HG02973 (cell line): ENCODE results near the gene TBCE.
"Not testable (repeated sequence)": the region's sequence is repeated elsewhere in the genome, so short reads cannot be mapped to it uniquely, and the experiment has no call there.

ENCODE experiments used
- ATAC-seq: cut with Tn5 transposase; IDR thresholded peaks from one replicate; pipeline ENCODE4 v1.9.1; 2021; ENCODE audit warnings: moderate library complexity; ENCODE audit not compliant: unreplicated experiment

Gene TBCE

DNA sequence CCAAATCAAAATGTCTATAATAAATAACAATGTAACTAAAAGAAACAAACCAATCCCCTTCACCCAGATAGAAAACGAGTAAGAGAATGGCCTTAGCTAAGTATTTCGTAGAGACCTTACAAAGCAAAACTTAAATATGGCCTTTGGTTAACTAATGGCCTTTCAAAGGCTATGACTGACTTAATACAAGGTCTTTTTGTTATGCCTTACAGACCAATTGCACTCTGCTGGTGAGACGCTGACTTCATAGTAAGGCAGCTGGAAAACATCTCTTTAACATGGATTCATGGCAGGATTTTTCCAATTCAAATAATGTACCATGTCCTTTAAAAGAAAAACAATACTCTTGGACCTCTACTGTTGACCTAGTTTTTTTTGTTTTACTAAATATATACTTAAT lies 15.8 kb upstream of the TBCE start:
- ATAC-seq = no peak

DNA sequence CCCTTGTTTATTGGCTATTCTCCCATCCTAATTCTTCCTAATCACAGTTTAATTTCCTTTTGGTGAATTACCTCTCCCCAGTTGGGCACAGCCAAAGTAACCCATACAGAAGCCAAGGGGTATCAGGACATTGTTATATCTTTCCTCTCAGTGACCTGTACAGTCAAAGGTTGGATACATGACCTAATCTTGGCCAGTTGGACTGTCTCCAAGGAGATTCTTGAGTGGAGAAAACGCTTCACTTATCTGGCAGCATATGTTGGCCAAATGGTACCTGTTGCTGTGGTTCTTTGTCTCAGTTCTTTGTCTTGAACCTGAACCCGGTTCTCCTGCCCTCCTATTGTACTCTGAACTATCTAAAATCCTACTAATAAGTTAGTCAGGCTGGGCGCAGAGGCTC lies 15.3 kb upstream of the TBCE start:
- ATAC-seq = no peak

DNA sequence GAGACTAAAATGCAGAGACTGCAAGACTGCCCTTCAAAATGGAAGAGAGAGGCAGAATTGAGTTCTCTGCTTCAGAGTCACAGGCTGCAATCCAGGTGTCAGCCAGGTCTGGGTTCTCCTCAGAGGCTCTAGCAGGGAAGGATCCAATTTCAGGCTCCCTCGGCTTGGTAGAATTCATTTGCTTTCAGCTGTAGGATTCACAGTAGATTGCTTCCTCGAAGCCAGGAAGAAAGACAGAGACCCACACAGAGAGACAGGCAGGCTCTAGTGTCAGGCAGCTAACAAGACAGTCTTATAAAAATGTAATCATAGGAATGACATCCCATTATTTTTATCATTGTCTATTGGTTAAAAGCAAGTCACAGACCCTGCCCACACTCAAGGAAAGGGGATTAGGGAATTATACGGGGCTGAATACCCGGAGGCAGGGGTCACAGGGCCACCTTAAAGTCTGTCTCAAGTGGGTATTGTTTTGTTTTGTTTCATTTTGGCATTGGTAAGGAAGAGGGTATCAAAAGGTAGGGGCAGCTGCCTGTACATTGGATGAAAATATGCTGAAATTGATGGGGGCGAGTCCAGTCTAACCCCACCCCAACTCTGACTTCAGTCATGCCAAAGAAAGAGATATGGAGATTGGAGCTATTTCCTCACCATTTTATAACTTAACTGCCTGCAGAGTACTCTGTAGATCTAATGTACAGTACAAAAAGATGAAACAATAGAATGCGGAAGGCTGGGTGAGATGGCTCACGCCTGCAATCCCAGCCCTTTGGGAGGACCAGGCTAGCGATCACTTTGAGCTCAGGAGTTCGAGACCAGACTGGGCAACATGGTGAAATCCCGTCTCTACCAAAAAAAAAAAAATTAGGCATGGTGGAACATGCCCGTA lies 9.5 kb upstream of the TBCE start:
- ATAC-seq = no peak

DNA sequence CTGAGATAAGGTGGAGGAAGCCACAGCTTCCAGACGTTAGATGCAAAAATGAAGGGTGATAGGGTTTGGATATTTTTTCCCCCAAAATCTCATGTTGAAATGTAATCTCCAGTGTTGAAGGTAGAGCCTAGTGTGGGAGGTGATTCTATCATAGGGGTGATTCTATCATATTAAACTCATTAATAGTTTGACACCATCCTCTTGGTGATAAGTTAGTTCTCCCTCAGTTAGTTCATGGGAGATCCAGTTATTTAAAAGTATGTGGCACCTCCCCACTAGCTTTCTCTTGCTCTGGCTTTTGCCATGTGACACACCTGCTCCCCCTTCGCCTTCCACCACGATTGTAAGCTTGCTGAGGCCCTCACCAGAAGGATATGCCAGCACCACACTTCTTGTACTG lies 8.3 kb upstream of the TBCE start:
- no peak for ATAC-seq

DNA sequence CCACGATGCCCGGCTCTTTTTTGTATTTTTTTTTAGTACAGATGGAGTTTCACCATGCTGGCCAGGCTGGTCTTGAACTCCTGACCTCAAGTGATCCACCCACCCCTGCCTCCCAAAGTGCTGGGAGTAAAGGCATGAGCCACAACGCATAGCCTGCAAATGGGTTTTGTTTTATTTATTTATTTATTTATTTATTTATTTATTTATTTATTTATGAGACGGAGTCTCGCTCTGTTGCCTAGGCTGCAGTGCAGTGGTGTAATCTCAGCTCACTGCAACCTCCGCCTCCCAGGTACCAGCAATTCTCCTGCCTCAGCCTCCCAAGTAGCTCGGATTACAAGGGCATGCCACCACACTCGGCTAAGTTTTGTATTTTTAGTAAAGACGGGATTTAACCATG lies 3.0 kb upstream of the TBCE start:
- ATAC-seq = not testable (repeated sequence)

DNA sequence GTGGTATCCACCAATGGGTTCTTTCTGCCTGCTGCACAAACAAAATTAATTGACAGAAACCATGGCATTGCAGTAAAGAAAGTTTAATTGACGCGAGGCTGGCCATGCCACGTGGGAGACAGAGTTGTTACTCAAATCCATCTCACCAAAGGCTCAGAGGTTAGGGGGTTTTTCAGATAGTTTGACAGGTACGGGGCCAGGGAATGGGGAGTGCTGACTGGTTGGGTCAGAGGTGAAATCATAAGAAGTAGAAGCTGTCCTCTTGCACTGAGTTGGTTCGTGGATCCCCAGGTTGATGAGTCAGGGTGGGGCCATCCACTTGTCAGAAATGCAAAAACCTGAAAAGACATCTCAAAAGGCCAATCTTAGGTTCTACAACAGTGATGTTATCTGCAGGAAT lies 941 bp upstream of the TBCE start:
- ATAC-seq = no peak

DNA sequence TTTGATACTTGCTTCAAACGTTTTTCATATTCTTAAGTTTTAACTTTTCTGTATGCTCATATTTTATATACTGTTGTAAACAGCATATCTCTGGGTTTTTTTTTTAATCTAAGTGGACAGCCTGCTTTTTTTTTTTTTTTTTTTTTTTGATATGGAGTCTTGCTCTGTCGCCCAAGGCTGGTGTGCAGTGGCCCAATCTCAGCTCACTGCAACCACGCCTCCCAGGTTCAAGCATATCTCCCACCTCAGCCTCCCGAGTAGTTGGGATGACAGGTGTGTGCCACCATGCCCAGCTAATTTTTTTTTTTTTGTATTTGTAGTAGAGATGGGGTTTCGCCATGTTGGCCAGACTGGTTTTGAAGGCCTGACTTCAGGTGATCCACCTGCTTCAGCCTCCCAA lies 1.2 kb downstream of the TBCE start:
- ATAC-seq = no peak

DNA sequence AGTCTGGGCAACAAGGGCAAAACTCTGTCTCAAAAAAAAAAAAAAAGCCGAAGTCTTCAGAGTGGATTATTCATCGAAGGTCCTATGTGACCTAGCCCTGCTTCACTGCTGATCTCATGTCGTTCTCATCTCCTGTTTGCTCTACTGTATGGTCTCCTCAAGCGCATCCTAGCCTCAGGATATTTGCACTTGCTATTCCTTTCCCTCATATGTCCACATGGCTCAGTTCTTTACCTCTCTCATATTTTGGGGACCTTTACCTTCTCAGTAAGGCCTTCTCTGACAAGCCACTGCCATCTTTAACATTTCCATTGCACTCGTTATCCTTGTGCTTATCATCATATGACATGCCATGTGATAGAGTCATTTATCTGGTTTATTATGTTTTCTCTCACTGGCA lies 2.6 kb downstream of the TBCE start:
- ATAC-seq = no peak

DNA sequence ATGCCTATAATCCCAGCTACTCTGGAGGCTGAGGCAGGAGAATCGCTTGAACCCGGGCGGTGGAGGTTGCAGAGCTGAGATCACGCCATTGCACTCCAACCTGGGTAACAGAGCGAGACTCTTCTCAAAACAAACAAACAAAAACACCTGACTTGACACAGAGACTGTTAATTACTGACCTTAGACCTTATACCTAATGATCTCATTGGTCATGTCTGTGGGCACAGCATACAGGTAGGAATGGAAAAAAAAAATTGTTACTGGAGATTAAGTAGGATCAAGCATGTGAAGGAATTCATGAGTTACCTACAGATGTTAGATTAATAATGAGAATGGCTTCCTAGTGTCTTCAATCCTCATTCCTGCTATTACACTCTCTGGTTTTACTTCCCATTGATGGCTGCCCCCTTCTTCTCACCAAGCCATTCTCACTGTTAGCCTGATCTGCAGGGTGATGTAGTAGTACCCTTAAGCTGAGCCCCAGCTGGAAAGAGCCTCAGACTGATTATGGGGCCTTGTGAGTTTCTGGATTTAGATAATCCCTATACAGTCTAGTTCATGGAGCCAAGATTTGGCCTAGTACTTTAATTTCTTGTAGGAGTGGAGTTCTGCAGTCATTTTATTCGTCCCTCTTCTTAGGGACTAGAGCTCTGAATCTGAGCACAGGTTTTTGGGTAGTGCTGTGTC lies 8.8 kb downstream of the TBCE start:
- no peak for ATAC-seq

DNA sequence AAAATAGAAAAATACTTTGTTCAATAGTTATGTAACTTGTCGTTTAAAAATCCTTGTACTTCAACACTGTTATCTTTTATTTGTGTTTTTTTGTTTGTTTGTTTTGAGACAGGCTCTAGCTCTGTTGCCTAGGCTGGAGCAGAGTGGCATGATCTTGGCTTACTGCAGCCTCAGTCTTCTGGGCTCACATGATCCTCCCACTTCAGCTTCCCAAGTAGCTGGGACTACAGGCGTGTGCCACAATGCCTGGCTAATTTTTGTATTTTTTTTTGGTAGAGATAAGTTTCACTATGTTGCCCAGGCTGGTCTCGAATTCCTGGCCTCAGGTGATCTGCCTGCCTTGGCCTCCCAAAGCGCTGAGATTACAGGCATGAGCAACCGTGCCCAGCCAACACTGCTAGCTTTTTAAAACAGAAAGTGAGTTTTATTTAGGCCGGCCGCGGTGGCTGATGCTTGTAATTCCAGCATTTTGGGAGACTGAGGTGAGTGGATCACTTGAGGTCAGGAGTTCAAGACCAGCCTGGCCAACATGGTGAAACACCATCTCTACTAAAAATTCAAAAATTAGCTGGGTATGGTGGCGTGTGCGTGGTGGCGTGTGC lies 11.0 kb downstream of the TBCE start:
- ATAC-seq = not testable (repeated sequence)

DNA sequence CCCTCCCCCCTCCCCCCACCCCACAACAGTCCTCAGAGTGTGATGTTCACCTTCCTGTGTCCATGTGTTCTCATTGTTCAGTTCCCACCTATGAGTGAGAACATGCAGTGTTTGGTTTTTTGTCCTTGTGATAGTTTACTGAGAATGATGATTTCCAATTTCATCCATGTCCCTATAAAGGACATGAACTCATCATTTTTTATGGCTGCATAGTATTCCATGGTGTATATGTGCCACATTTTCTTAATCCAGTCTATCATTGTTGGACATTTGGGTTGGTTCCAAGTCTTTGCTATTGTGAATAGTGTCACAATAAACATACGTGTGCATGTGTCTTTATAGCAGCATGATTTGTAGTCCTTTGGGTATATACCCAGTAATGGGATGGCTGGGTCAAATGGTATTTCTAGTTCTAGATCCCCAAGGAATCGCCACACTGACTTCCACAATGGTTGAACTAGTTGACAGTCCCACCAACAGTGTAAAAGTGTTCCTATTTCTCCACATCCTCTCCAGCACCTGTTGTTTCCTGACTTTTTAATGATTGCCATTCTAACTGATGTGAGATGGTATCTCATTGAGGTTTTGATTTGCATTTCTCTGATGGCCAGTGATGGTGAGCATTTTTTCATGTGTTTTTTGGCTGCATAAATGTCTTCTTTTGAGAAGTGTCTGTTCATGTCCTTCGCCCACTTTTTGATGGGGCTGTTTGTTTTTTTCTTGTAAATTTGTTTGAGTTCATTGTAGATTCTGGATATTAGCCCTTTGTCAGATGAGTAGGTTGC lies 14.9 kb downstream of the TBCE start:
- ATAC-seq = not testable (repeated sequence)

DNA sequence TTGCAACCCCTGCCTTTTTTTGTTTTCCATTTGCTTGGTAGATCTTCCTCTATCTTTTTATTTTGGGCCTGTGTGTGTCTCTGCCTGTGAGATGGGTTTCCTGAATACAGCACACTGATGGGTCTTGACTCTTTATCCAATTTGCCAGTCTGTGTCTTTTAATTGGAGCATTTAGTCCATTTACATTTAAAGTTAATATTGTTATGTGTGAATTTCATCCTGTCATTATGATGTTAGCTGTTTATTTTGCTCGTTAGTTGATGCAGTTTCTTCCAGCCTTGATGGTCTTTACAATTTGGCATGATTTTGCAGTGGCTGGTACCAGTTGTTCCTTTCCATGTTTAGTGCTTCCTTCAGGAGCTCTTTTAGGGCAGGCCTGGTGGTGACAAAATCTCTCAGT lies 18.4 kb downstream of the TBCE start:
- ATAC-seq = not testable (repeated sequence)

DNA sequence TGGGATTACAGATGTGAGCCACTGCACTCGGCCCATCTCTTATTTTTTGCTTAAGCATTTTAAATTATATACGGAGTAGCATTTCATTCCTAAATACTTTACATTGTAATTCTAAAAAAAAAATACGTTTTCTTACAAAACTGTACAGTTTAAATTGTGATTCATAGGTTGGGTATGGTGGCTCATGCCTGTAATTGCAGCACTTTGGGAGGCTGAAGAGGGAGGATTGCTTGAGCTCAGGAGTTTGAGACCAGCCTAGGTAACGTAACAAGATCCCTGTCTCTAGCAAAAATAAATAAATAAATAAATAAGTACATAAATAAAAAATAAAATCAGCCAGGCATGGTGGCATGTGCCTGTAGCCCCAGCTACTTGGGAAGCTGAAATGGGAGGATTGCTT lies 24.6 kb downstream of the TBCE start:
- ATAC-seq = no peak

DNA sequence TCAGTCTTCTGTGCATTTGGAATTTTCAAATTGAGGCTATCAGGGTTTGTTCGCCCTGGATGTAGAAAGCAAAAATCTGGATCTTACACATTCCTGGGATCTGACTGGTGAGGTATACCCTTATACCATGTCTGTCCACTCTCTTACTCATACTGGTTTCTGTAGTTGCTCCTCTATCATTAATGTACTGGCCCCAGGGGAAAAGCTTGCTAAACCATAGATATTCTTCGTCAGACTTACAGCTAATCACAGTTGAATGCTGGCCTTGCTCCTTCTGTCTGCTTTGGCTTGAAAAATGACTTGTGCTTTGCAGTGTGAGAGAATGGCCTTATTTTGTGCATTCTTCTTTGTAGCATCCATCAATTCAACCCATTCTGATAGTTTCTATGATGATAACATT lies 30.5 kb downstream of the TBCE start:
- ATAC-seq = no peak

DNA sequence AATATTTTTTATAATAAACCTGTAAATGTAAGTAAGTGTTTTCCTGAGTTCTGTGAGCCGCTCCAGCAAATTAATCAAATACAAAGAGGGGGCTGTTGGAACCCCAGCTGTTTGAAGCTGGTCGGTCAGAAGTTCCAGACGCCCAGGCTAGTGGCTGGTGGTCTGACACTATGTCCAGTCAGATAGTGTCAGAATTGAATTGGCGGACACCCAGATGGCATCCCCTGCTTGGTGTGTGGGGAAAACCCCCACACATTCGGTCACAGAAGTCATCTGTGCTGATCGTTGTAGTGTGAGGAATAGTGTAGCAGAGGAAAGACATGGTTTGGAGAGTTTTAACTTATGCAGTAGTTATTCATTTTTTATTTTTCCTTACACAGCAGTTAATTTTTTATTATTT lies 32.4 kb downstream of the TBCE start:
- ATAC-seq = no peak

DNA sequence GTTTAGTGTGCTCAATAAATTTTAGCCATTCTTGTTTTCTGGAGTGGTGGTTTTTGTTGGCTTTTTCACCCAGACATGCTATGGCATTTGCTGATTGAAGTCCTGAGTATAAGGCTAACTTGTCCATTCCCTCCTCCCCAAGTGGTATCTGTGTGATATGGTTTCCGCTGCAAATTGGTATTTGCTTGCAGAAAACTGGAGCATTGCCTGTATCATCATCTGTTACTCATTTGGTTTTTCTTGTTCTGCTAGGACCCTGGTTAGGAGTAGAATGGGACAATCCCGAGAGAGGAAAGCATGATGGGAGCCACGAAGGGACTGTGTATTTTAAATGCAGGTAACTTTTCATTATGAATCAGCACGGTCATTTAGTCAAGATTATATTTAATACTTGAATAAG lies 34.0 kb downstream of the TBCE start:
- no peak for ATAC-seq

DNA sequence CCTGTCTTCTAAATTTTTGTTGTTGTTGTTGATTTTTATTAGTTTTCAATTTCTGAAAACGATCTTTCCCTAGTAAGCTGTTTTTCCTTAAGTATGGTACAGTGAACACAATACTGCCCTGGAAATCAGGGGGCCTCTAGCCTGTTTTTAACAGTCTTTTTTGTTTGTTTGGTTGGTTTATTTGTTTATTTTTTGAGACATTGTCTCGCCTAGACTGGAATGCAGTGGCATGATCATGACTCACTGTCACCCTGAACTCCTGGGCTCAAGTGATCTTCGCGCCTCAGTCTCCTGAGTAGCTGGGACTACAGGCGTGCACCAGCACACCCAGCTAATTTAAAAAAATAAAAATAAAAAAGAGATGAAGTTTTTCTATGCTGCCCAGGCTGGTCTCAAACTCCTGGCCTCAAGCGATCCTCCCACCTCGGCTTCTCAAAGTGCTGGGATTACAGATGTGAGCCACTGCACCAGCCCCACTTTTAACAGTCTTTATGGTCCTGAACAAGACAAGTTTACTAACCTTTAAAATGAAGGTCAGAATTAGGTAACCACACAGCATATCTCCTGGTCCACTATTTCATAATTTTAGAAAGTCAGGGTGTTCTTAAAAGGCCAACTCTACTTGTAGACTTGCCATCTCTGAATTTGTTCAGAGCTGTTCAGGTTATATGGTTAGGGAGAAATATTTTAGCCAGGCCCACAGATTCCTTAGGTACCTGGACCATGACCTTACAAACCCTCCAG lies 35.4 kb downstream of the TBCE start:
- no peak for ATAC-seq

DNA sequence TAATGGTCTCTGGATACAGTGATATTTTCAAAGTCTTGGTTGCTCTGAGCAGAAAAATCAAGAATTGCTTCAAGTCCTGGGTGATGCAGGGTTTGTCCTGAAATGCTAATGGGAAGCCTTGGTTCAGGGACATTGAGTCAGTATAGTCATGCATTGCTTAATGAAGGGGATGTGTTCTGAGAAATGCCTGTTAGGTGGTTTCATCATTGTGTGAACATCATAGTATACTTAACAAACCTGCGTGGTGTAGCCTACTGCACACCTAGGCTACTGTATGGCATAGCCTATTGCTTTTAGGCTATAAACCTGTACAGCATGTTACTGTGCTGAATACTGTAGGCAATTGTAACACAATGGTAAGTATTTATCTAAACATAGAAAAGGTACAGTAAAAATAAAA lies 36.4 kb downstream of the TBCE start:
- no peak for ATAC-seq

DNA sequence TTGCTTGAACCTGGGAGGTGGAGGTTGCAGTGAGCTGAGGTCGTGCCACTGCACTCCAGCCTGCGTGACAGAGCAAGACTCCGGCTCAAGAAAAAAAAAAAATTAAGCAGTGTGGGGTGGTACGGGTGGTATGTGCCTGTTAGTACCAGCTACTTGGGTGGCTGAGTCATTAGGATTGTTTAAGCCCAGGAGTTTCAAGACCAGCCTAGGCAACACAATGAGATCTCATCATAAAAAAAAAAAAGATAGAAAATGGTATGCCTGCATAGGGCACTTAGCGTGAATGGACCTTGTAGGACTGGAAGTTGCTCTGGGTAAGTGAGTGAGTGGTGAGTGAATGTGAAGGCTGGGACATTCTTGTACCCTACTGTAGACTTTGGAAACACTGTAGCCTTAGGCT lies 37.0 kb downstream of the TBCE start:
- ATAC-seq = no peak

DNA sequence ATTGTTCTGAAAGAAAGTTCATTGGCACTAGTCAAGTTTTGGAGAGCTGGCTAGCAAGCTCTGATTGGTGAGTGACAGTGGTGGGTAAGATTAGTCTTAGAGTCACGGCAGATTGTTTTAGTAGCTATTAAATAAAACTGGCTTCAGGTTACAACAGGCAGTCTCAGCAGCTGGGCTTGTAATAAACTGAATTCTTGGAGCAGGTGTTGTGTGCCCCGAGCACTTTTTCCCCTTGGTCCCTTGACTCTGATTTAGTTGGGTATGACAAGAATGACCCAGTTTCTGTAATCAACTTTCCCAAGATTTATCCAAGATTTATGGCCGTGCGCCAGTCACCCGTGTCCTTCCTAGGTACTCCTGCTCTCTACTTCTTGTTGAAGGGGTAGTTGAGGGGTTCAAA lies 40.2 kb downstream of the TBCE start:
- ATAC-seq = no peak

DNA sequence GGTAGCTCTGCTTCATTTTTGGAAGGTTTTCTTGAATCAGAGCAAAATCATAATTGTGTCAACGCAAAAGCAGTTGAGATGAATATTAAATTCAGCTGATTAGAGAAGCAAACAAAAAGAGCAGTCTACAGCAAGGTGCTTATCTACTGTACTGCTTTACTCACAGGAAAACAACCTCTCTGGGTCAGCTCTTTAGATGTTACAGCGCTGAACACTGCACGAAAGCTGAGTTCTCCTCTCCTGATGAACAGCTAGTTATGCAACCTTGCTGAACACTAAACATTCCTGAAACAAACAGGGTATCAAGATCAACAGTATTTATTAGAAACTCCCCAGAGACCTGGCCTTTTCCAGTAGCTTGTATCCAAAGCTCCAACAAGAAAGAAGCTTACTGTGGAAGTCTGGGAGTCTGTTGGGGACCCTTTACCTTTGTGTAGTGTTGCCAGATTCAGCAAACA lies 41.3 kb downstream of the TBCE start:
- ATAC-seq = no peak
